ENCODE results near the gene PIGX. TPM values are rescaled to one million over a fixed set of nuclear protein-coding genes. Genes with fewer than 3 reads are reported as not detected.

Gene PIGX
- total and polyA plus RNA-seq, 2 donors: 13.4 to 28.1 TPM

DNA sequence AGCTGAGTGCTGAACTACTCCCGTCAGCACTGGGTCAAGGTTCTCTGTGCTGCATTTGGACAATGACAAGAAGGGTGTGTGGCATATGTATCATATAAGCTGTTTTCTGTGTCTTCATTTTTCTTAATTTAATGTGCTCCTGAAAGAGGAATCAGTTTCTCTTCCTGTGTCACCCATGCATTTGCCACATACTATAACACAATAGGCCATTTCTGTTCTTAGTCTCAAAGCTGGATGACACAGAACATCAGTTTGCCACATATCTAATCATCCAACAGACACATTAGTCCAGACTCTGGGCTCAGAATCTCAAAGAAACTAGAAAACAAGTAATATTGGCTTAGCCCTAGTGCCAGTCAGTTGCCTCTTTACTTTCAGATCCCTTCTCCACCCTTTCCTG lies 34.2 kb upstream of the PIGX start:
- 95% methylated on average over 1 of the region's 1 CpG for WGBS
- no peak overlapping the region for H3K27ac ChIP-seq (ENCODE audit: low read depth in 1 of 2, low read length in 1 of 2)
- H3K36me3 ChIP-seq (ENCODE audit: control insufficient read depth in 2 of 2, insufficient read depth in 2 of 2, low read length in 1 of 2): no peaks in the 10 kb centered on the region
- no peaks in the 10 kb centered on the region for H3K27me3 ChIP-seq (ENCODE audit: control insufficient read depth in 2 of 2, insufficient read depth in 1 of 2, low read length in 1 of 2)
- H3K4me1 ChIP-seq (ENCODE audit: control insufficient read depth in 2 of 2, insufficient read depth in 2 of 2, low read length in 2 of 2): peaks cover 0 to 3% of the 10 kb centered on the region in 2 donors
- H3K4me3 ChIP-seq (ENCODE audit: low read length in 2 of 2): no peak overlapping the region
- H3K9me3 ChIP-seq (ENCODE audit: control insufficient read depth in 2 of 2, insufficient read depth in 1 of 2, low read length in 1 of 2): no peaks in the 10 kb centered on the region
- no peak for DNase-seq (ENCODE audit: low read depth in 6 of 9, low spot score in 9 of 9)

GRCh38 chr3:196684548-196685407 lies 27.4 kb upstream of the PIGX start:
- no peaks in the 10 kb centered on the region for H3K27me3 ChIP-seq (ENCODE audit: control insufficient read depth in 2 of 2, insufficient read depth in 1 of 2, low read length in 1 of 2)
- H3K4me3 ChIP-seq (ENCODE audit: low read length in 2 of 2): peak overlapping the region in 1 of 2 donors; percentile 26
- H3K4me1 ChIP-seq (ENCODE audit: control insufficient read depth in 2 of 2, insufficient read depth in 2 of 2, low read length in 2 of 2): peaks cover 4 to 12% of the 10 kb centered on the region in 2 donors
- H3K36me3 ChIP-seq (ENCODE audit: control insufficient read depth in 2 of 2, insufficient read depth in 2 of 2, low read length in 1 of 2): no peaks in the 10 kb centered on the region
- H3K27ac ChIP-seq (ENCODE audit: low read depth in 1 of 2, low read length in 1 of 2): peak overlapping the region in 1 of 2 donors; percentile 7
- 38% methylated on average over 24 of the region's 24 CpGs for WGBS
- DNase-seq (ENCODE audit: low read depth in 6 of 9, low spot score in 9 of 9): peak; percentile 33 to 85 (median 66)
- peaks cover 0 to 3% of the 10 kb centered on the region in 2 donors for H3K9me3 ChIP-seq (ENCODE audit: control insufficient read depth in 2 of 2, insufficient read depth in 1 of 2, low read length in 1 of 2)

- peaks cover 0 to 3% of the 10 kb centered on the region in 2 donors for H3K9me3 ChIP-seq (ENCODE audit: control insufficient read depth in 2 of 2, insufficient read depth in 1 of 2, low read length in 1 of 2)
- H3K27ac ChIP-seq (ENCODE audit: low read depth in 1 of 2, low read length in 1 of 2): no peak overlapping the region
- no peaks in the 10 kb centered on the region for H3K36me3 ChIP-seq (ENCODE audit: control insufficient read depth in 2 of 2, insufficient read depth in 2 of 2, low read length in 1 of 2)
- WGBS: 92% methylated on average over 2 of the region's 2 CpGs
- no peak overlapping the region for H3K4me3 ChIP-seq (ENCODE audit: low read length in 2 of 2)
- H3K4me1 ChIP-seq (ENCODE audit: control insufficient read depth in 2 of 2, insufficient read depth in 2 of 2, low read length in 2 of 2): peaks cover 4 to 12% of the 10 kb centered on the region in 2 donors
- H3K27me3 ChIP-seq (ENCODE audit: control insufficient read depth in 2 of 2, insufficient read depth in 1 of 2, low read length in 1 of 2): no peaks in the 10 kb centered on the region
- no peak for DNase-seq (ENCODE audit: low read depth in 6 of 9, low spot score in 9 of 9)
Observed at GRCh38 chr3:196686436-196686835, 25.7 kb upstream of the PIGX start.

DNA sequence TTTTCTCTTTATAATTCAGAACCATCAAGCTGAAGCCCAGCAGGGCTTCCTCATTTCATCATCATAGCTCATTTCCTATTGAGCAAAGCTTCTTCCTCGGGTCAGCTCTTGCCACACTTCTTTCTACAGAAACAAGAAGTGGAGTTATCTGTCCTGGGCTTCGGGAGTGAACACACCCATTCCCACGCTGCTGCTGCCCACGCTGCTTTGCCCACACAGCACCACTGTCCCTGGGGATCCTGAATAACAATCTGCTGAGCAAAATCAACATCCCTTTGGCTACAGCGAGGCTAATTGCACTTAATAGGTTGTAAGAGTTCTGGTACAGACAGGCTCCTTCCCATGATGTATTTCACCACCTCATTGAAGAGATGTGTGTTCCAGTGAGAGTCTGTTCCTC lies 23.8 kb upstream of the PIGX start:
- no peaks in the 10 kb centered on the region for H3K36me3 ChIP-seq (ENCODE audit: control insufficient read depth in 2 of 2, insufficient read depth in 2 of 2, low read length in 1 of 2)
- H3K9me3 ChIP-seq (ENCODE audit: control insufficient read depth in 2 of 2, insufficient read depth in 1 of 2, low read length in 1 of 2): peaks cover 0 to 2% of the 10 kb centered on the region in 2 donors
- H3K27ac ChIP-seq (ENCODE audit: low read depth in 1 of 2, low read length in 1 of 2): no peak overlapping the region
- no peaks in the 10 kb centered on the region for H3K27me3 ChIP-seq (ENCODE audit: control insufficient read depth in 2 of 2, insufficient read depth in 1 of 2, low read length in 1 of 2)
- WGBS: 40% methylated on average over 5 of the region's 5 CpGs
- DNase-seq (ENCODE audit: low read depth in 6 of 9, low spot score in 9 of 9): no peak
- H3K4me3 ChIP-seq (ENCODE audit: low read length in 2 of 2): no peak overlapping the region
- peaks cover 4 to 12% of the 10 kb centered on the region in 2 donors for H3K4me1 ChIP-seq (ENCODE audit: control insufficient read depth in 2 of 2, insufficient read depth in 2 of 2, low read length in 2 of 2)

DNA sequence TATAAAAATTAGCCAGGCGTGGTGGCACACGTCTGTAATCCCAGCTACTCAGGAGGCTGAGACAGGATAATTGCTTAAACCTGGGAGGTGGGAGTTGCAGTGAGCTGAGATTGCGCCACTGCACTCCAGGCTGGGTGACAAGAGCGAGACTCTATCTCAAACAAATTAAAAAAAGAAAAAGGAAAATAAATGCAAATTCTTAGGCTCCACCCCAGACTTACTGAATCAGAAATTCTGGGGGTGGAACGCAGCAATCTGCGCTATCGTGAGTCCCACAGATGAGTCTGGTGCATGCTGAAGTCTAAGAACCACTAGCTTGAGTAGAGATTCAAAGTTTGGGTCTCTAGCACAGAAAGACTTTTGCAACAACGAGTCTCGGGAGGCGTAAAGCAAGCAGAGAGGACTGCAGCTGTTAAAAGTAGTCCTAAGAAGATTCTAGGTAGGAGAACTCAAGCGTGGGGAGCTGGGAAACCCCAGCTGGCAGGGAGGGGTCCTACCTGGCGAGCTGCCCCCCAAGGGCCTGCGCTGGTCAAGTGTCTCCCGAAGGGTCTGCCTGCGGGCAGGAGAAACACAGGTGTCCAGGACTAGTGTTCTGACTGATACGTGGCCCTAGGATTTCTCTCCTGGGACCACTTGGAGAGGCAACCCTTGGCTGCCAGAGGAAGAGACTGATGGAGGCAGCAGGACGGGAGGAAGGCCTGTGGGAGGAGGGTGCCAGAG lies 22.1 kb upstream of the PIGX start:
- H3K36me3 ChIP-seq (ENCODE audit: control insufficient read depth in 2 of 2, insufficient read depth in 2 of 2, low read length in 1 of 2): no peaks in the 10 kb centered on the region
- DNase-seq (ENCODE audit: low read depth in 6 of 9, low spot score in 9 of 9): no peak
- H3K4me1 ChIP-seq (ENCODE audit: control insufficient read depth in 2 of 2, insufficient read depth in 2 of 2, low read length in 2 of 2): peaks cover 0 to 4% of the 10 kb centered on the region in 2 donors
- H3K27me3 ChIP-seq (ENCODE audit: control insufficient read depth in 2 of 2, insufficient read depth in 1 of 2, low read length in 1 of 2): no peaks in the 10 kb centered on the region
- 97% methylated on average over 17 of the region's 17 CpGs for WGBS
- no peak overlapping the region for H3K27ac ChIP-seq (ENCODE audit: low read depth in 1 of 2, low read length in 1 of 2)
- H3K4me3 ChIP-seq (ENCODE audit: low read length in 2 of 2): no peak overlapping the region
- peaks cover 0 to 4% of the 10 kb centered on the region in 2 donors for H3K9me3 ChIP-seq (ENCODE audit: control insufficient read depth in 2 of 2, insufficient read depth in 1 of 2, low read length in 1 of 2)

GRCh38 chr3:196691386-196691785 lies 20.8 kb upstream of the PIGX start:
- WGBS: 84% methylated on average over 8 of the region's 8 CpGs
- peaks cover 0 to 3% of the 10 kb centered on the region in 2 donors for H3K4me1 ChIP-seq (ENCODE audit: control insufficient read depth in 2 of 2, insufficient read depth in 2 of 2, low read length in 2 of 2)

GRCh38 chr3:196694202-196694638 lies 18.0 kb upstream of the PIGX start:
- WGBS: 0% methylated on average over 1 of the region's 1 CpG
- peak in 1 of 9 donors; percentile 38 for DNase-seq (ENCODE audit: low read depth in 6 of 9, low spot score in 9 of 9)

More at GRCh38 chr3:196691386-196691785, 20.8 kb upstream of the PIGX start:
- H3K4me3 ChIP-seq (ENCODE audit: low read length in 2 of 2): no peak overlapping the region
- H3K9me3 ChIP-seq (ENCODE audit: control insufficient read depth in 2 of 2, insufficient read depth in 1 of 2, low read length in 1 of 2): peaks cover 0 to 8% of the 10 kb centered on the region in 2 donors
- no peaks in the 10 kb centered on the region for H3K27me3 ChIP-seq (ENCODE audit: control insufficient read depth in 2 of 2, insufficient read depth in 1 of 2, low read length in 1 of 2)
- no peak overlapping the region for H3K27ac ChIP-seq (ENCODE audit: low read depth in 1 of 2, low read length in 1 of 2)
- DNase-seq (ENCODE audit: low read depth in 6 of 9, low spot score in 9 of 9): no peak
- H3K36me3 ChIP-seq (ENCODE audit: control insufficient read depth in 2 of 2, insufficient read depth in 2 of 2, low read length in 1 of 2): no peaks in the 10 kb centered on the region

GRCh38 chr3:196694941-196695848 lies 17.0 kb upstream of the PIGX start:
- H3K27me3 ChIP-seq (ENCODE audit: control insufficient read depth in 2 of 2, insufficient read depth in 1 of 2, low read length in 1 of 2): no peaks in the 10 kb centered on the region
- no peak for DNase-seq (ENCODE audit: low read depth in 6 of 9, low spot score in 9 of 9)
- H3K4me1 ChIP-seq (ENCODE audit: control insufficient read depth in 2 of 2, insufficient read depth in 2 of 2, low read length in 2 of 2): peaks cover 0 to 3% of the 10 kb centered on the region in 2 donors
- WGBS: 95% methylated on average over 17 of the region's 17 CpGs
- no peaks in the 10 kb centered on the region for H3K36me3 ChIP-seq (ENCODE audit: control insufficient read depth in 2 of 2, insufficient read depth in 2 of 2, low read length in 1 of 2)
- H3K9me3 ChIP-seq (ENCODE audit: control insufficient read depth in 2 of 2, insufficient read depth in 1 of 2, low read length in 1 of 2): peaks cover 0 to 8% of the 10 kb centered on the region in 2 donors
- H3K4me3 ChIP-seq (ENCODE audit: low read length in 2 of 2): no peak overlapping the region
- H3K27ac ChIP-seq (ENCODE audit: low read depth in 1 of 2, low read length in 1 of 2): peak overlapping the region in 1 of 2 donors; percentile 52

More at GRCh38 chr3:196694202-196694638, 18.0 kb upstream of the PIGX start:
- Histone ChIP-seq H3K27ac (ENCODE audit: low read depth in 1 of 2, low read length in 1 of 2) (no peak overlapping the region), H3K36me3 (ENCODE audit: control insufficient read depth in 2 of 2, insufficient read depth in 2 of 2, low read length in 1 of 2) (no peaks in the 10 kb centered on the region), H3K4me3 (ENCODE audit: low read length in 2 of 2) (no peak overlapping the region), H3K4me1 (ENCODE audit: control insufficient read depth in 2 of 2, insufficient read depth in 2 of 2, low read length in 2 of 2) (peaks cover 0 to 3% of the 10 kb centered on the region in 2 donors), H3K27me3 (ENCODE audit: control insufficient read depth in 2 of 2, insufficient read depth in 1 of 2, low read length in 1 of 2) (no peaks in the 10 kb centered on the region), H3K9me3 (ENCODE audit: control insufficient read depth in 2 of 2, insufficient read depth in 1 of 2, low read length in 1 of 2) (peaks cover 0 to 8% of the 10 kb centered on the region in 2 donors)
